Measurements from ENCODE around the gene MPDZ.
"Not testable (repeated sequence)": the region's sequence is repeated elsewhere in the genome, so short reads cannot be mapped to it uniquely, and the experiment has no call there.

Gene MPDZ

GRCh38 chr9:13263511-13263910 lies 16.0 kb downstream of the MPDZ start:
- DNase-seq: no peak

GRCh38 chr9:13252852-13253251 lies 26.6 kb downstream of the MPDZ start:
- no peak for DNase-seq

GRCh38 chr9:13244181-13244580 lies 35.3 kb downstream of the MPDZ start:
- DNase-seq: peak in 2 of 3 experiments; percentile 72 to 94

- DNase-seq: no peak
Measured at GRCh38 chr9:13241283-13241682, 38.2 kb downstream of the MPDZ start.

GRCh38 chr9:13239660-13240059 lies 39.8 kb downstream of the MPDZ start:
- DNase-seq: no peak

- no peak for DNase-seq
Measured at GRCh38 chr9:13239208-13239607, 40.3 kb downstream of the MPDZ start.

GRCh38 chr9:13234932-13235331 lies 44.6 kb downstream of the MPDZ start:
- peak in 1 of 3 experiments; percentile 7 for DNase-seq

GRCh38 chr9:13228431-13228830 lies 51.1 kb downstream of the MPDZ start:
- no peak for DNase-seq

- DNase-seq: no peak
Measured at GRCh38 chr9:13224366-13224765, 55.1 kb downstream of the MPDZ start.

GRCh38 chr9:13222733-13223132 lies 56.8 kb downstream of the MPDZ start:
- DNase-seq: not testable (repeated sequence)

GRCh38 chr9:13221741-13222140 lies 57.8 kb downstream of the MPDZ start:
- no peak for DNase-seq

- DNase-seq: no peak
Measured at GRCh38 chr9:13220837-13221236, 58.7 kb downstream of the MPDZ start.

- DNase-seq: no peak
Measured at GRCh38 chr9:13215791-13216554, 63.5 kb downstream of the MPDZ start.

GRCh38 chr9:13213998-13214397 lies 65.5 kb downstream of the MPDZ start:
- no peak for DNase-seq

GRCh38 chr9:13213337-13213736 lies 66.2 kb downstream of the MPDZ start:
- peak in 1 of 3 experiments; percentile 11 for DNase-seq

GRCh38 chr9:13210306-13210705 lies 69.2 kb downstream of the MPDZ start:
- DNase-seq: no peak

GRCh38 chr9:13209498-13209897 lies 70.0 kb downstream of the MPDZ start:
- no peak for DNase-seq

- DNase-seq: no peak
Measured at GRCh38 chr9:13205824-13206223, 73.7 kb downstream of the MPDZ start.

GRCh38 chr9:13190040-13190439 lies 89.5 kb downstream of the MPDZ start:
- no peak for DNase-seq

- no peak for DNase-seq
Measured at GRCh38 chr9:13189362-13189761, 90.1 kb downstream of the MPDZ start.

- no peak for DNase-seq
Measured at GRCh38 chr9:13186774-13187173, 92.7 kb downstream of the MPDZ start.

- no peak for DNase-seq
Measured at GRCh38 chr9:13186091-13186490, 93.4 kb downstream of the MPDZ start.

- no peak for DNase-seq
Measured at GRCh38 chr9:13181652-13182051, 97.8 kb downstream of the MPDZ start.

GRCh38 chr9:13179257-13179656 lies 100.2 kb downstream of the MPDZ start:
- no peak for DNase-seq

GRCh38 chr9:13175732-13176131 lies 103.8 kb downstream of the MPDZ start:
- no peak for DNase-seq
